Duodenal mucosa (tissue), 2 donors: ENCODE results near the gene ANGPTL4.
A peak's percentile ranks its signal among the peaks of the same experiment; 100 is the strongest.
"Not testable (repeated sequence)": the region's sequence is repeated elsewhere in the genome, so short reads cannot be mapped to it uniquely, and the experiment has no call there.

Experiments used
- H3K27ac ChIP-seq: one replicate; pipeline ENCODE4 v1.7.0; 2013; ENCODE audit warnings: low read depth, low read length
- H3K27me3 ChIP-seq, 2 donors: one replicate each; pipeline ENCODE4 v1.7.0; 2013; ENCODE audit warnings: low read length in 2 of 2, control low read depth in 1 of 2; ENCODE audit not compliant: insufficient read depth in 2 of 2, control insufficient read depth in 1 of 2
- H3K36me3 ChIP-seq, 2 donors: one replicate each; pipeline ENCODE4 v1.7.0; 2013; ENCODE audit warnings: low read length in 2 of 2, control low read depth in 1 of 2; ENCODE audit not compliant: insufficient read depth in 2 of 2, control insufficient read depth in 1 of 2
- H3K4me1 ChIP-seq, 2 donors: one replicate each; pipeline ENCODE4 v1.7.0; 2013; ENCODE audit warnings: low read length in 2 of 2, control low read depth in 1 of 2; ENCODE audit not compliant: insufficient read depth in 2 of 2, control insufficient read depth in 1 of 2
- H3K4me3 ChIP-seq, 2 donors: one replicate each; pipeline ENCODE4 v1.7.0; 2013; ENCODE audit warnings: low read length in 2 of 2, low read depth in 1 of 2
- H3K9ac ChIP-seq, 2 donors: one replicate each; pipeline ENCODE4 v1.7.0; 2013; ENCODE audit warnings: low read length in 2 of 2, low read depth in 1 of 2
- H3K9me3 ChIP-seq, 2 donors: one replicate each; pipeline ENCODE4 v1.7.0; 2013; ENCODE audit warnings: low read length in 2 of 2, control low read depth in 1 of 2; ENCODE audit not compliant: control insufficient read depth in 1 of 2

Gene ANGPTL4, protein sequence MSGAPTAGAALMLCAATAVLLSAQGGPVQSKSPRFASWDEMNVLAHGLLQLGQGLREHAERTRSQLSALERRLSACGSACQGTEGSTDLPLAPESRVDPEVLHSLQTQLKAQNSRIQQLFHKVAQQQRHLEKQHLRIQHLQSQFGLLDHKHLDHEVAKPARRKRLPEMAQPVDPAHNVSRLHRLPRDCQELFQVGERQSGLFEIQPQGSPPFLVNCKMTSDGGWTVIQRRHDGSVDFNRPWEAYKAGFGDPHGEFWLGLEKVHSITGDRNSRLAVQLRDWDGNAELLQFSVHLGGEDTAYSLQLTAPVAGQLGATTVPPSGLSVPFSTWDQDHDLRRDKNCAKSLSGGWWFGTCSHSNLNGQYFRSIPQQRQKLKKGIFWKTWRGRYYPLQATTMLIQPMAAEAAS

DNA sequence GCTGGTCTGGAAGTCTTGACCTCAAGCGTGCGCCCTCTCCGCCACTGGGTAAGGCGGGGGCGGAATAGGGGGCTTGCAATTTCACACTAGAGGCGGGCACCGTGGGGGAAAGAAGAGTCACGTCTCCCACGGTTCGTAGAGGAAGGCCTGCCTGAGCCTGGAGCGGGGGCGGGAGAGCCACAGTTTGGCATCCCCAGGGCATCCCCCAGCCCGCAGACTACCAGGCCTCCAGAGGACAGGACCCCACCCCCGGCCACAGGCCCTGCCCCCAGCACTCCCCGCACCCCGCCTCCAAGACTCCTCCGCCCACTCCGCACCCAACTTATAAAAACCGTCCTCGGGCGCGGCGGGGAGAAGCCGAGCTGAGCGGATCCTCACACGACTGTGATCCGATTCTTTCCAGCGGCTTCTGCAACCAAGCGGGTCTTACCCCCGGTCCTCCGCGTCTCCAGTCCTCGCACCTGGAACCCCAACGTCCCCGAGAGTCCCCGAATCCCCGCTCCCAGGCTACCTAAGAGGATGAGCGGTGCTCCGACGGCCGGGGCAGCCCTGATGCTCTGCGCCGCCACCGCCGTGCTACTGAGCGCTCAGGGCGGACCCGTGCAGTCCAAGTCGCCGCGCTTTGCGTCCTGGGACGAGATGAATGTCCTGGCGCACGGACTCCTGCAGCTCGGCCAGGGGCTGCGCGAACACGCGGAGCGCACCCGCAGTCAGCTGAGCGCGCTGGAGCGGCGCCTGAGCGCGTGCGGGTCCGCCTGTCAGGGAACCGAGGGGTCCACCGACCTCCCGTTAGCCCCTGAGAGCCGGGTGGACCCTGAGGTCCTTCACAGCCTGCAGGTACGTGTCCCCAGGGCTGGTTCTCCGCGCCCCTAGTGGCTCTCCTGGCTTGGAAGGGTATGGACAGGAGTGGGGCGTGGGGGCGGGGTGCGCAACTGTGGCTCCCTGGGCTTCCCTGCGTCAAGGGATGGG is at the start of gene ANGPTL4:
Gene ANGPTL4 (plus strand): TSS at position 353 of the 969 bp plus-strand sequence. CDS start 167 bp downstream, at position 520.
- H3K9ac ChIP-seq = peak within 1 kb of the TSS; percentile 38 to 69
- H3K4me1 ChIP-seq = peaks cover 32 to 46% of the 10 kb centered on the region in 2 donors
- peaks cover 0 to 5% of the 10 kb centered on the region in 2 donors for H3K27me3 ChIP-seq
- H3K9me3 ChIP-seq = no peaks in the 10 kb centered on the region
- peak within 1 kb of the TSS; percentile 14 for H3K27ac ChIP-seq
- peak within 1 kb of the TSS; percentile 70 to 76 for H3K4me3 ChIP-seq
- no peaks in the 10 kb centered on the region for H3K36me3 ChIP-seq

GRCh38 chr19:8314981-8315640 is 48.8 kb upstream of the ANGPTL4 start:
- not testable (repeated sequence) for H3K27me3 ChIP-seq, H3K4me3 ChIP-seq, H3K9me3 ChIP-seq, H3K27ac ChIP-seq, H3K9ac ChIP-seq
- Histone ChIP-seq H3K36me3 (peaks cover 13 to 46% of the 10 kb centered on the region in 2 donors), H3K4me1 (peaks cover 3 to 11% of the 10 kb centered on the region in 2 donors)

DNA sequence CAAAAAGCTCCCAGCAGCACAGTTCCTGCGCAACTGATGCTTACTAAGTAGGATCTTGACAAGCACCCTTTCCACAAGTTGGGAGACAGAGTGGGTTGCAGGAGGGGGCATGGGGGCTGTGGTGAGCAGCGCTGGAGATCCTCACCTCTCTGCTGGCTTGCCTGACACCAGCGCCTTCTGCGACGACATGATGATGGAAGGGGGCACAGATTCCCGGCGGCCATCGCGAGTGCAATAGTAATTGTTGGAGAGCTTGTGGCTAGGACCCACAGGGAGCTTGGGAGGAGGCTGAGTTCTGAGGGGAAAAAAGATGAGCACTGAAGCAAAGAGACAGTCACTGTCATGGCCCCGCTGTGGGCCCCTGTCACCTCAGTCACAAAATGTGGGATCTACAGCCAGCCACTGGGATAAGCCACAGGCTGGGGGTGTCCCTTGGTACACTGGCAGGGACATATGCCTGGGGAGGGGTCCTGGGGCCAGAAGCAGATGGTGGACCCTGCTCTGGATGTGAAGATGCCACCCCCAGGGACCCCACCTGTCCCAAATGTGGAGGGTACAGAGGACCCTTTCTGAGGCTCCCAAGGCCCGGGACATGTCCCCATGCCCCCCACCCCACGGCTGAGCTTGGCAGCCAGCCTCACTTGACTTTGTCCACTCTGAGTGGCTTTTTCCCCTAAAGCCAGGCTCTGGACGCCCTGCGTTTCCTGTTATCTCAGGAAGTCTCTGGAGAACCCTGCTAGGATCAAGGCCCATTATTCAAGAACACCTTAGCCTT is 47.4 kb upstream of the ANGPTL4 start:
- no peak overlapping the region for H3K27ac ChIP-seq
- no peaks in the 10 kb centered on the region for H3K27me3 ChIP-seq
- H3K9me3 ChIP-seq = no peaks in the 10 kb centered on the region
- peaks cover 4 to 34% of the 10 kb centered on the region in 2 donors for H3K36me3 ChIP-seq
- H3K4me3 ChIP-seq = no peak overlapping the region
- H3K4me1 ChIP-seq = peaks cover 7 to 16% of the 10 kb centered on the region in 2 donors
- no peak overlapping the region for H3K9ac ChIP-seq

- H3K4me1 ChIP-seq = peaks cover 17 to 25% of the 10 kb centered on the region in 2 donors
- H3K4me3 ChIP-seq, H3K9ac ChIP-seq, H3K27ac ChIP-seq, H3K27me3 ChIP-seq, H3K9me3 ChIP-seq: not testable (repeated sequence)
- H3K36me3 ChIP-seq = peaks cover 11 to 33% of the 10 kb centered on the region in 2 donors
Measured at GRCh38 chr19:8318835-8319234, 45.1 kb upstream of the ANGPTL4 start.

DNA sequence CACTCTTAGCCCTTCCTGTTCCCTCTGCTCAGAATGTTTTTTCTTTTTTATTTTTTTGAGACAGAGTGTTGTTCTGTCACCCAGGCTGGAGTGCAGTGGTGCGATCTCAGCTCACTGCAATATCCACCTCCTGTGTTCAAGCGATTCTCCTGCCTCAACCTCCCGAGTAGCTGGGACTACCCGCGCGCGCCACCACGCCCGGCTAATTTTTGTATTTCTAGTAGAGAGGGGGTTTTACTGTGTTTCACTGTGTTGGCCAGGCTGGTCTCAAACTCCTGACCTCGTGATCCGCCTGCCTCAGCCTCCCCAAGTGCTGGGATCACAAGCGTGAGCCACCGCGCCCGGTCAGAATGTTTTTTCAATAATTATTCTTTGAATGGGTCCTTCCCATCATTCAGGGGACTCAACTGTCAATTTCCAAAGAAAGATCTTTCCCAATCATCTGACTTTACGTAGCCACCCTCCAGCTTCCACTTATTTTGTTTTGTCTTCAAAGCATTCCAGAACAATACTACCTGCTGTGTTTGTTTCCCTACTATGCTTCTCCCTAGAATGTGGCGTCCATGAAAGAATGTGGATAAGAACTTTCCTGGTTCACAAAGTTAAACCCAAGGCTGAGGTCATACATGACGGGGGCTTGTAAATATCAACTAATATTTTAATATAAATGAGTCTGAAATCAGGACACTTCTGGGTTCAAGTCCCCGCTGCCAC is 44.0 kb upstream of the ANGPTL4 start:
- Histone ChIP-seq H3K4me1 (peaks cover 17 to 25% of the 10 kb centered on the region in 2 donors), H3K4me3 (peak overlapping the region; percentile 95 to 98), H3K27ac (no peak overlapping the region)

GRCh38 chr19:8320564-8321066 is 43.3 kb upstream of the ANGPTL4 start:
- Histone ChIP-seq H3K9me3 (no peaks in the 10 kb centered on the region), H3K27ac (peak overlapping the region; percentile 92), H3K4me1 (peaks cover 17 to 25% of the 10 kb centered on the region in 2 donors), H3K27me3 (no peaks in the 10 kb centered on the region), H3K4me3 (peak overlapping the region; percentile 95 to 98), H3K9ac (peak overlapping the region; percentile 99 to 100), H3K36me3 (peaks cover 12 to 28% of the 10 kb centered on the region in 2 donors)

More for the DNA sequence above, 44.0 kb upstream of the ANGPTL4 start:
- Histone ChIP-seq H3K27me3 (no peaks in the 10 kb centered on the region), H3K9ac (peak overlapping the region; percentile 99 to 100), H3K36me3 (peaks cover 12 to 34% of the 10 kb centered on the region in 2 donors), H3K9me3 (no peaks in the 10 kb centered on the region)

- H3K9ac ChIP-seq = peak within 1 kb of the TSS; percentile 99 to 100
- H3K27me3 ChIP-seq = no peaks in the 10 kb centered on the region
- H3K4me1 ChIP-seq = peaks cover 17 to 25% of the 10 kb centered on the region in 2 donors
- H3K27ac ChIP-seq = peak within 1 kb of the TSS; percentile 92
- H3K36me3 ChIP-seq = peaks cover 8 to 22% of the 10 kb centered on the region in 2 donors
- peak within 1 kb of the TSS; percentile 95 to 98 for H3K4me3 ChIP-seq
- no peaks in the 10 kb centered on the region for H3K9me3 ChIP-seq
Measured at GRCh38 chr19:8321067-8321985, 42.6 kb upstream of the ANGPTL4 start, which contains the start of the genes NDUFA7 and RPS28. Gene NDUFA7, minus strand, starts transcription at chr19:8321375. Its CDS starts 17 bp downstream, at chr19:8321358. Gene RPS28, plus strand, starts transcription at chr19:8321496. Its CDS starts 35 bp downstream, at chr19:8321531.
